ENCODE measurements around the gene PLXNA2.

The PLXNA2 gene

DNA sequence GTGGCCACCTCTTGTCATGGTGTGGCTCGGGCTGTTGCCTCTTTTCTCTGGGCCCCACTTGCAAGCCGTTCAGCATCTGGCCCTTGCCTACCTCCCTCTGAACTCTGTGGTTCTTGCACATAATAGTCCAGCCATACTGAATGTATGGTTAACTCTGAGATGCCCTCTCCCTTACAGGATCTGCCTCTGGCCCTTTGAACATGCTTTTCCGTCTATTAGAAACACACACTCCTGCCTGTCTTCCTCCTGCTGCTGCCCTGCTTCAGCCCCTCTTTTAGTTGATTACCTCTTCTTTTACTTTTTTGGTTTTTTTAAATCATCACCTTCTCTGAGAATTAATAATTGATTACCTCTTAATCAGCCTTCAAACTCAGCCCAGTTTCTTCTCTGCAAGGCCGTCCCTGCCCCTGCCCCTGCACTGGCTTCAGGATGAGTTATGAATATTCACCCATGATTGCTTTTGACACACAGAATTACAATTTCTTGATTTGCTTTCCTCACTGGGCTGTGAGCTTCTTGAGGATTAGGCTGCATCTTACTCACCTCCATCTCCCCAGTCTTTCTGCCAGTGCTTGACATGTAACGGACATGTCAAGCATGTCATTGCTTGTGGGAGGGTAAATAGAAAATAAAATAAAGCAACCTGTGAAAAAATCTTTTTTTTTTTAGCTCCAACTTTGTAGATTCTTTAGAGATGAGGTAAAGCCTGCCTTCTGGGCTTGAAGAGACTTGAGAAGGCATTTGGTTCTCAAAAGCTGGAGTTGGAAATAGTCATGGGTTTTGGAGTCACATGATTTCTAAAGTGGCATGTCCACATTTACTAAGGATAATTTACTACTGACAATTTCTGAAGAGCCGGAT, 158.3 kb downstream of the PLXNA2 start:
- no peaks in the 10 kb centered on the region for H3K27me3 ChIP-seq (ENCODE audit: control insufficient read depth in 3 of 3, insufficient read depth in 3 of 3, low read depth in 1 of 3, low read length in 3 of 3)
- no peak overlapping the region for H2BK15ac ChIP-seq (ENCODE audit: low read length)
- H3K79me1 ChIP-seq (ENCODE audit: low read depth, low read length) = no peaks in the 10 kb centered on the region
- H3K14ac ChIP-seq (ENCODE audit: low read length) = no peak overlapping the region
- no peak overlapping the region for H2BK5ac ChIP-seq (ENCODE audit: low read length)
- no peak overlapping the region for H2BK12ac ChIP-seq (ENCODE audit: low read length)
- no peak overlapping the region for H4K91ac ChIP-seq (ENCODE audit: low read depth, low read length, poor library complexity)
- H2BK120ac ChIP-seq (ENCODE audit: low read depth, low read length) = no peak overlapping the region
- no peak overlapping the region for H3K23ac ChIP-seq (ENCODE audit: low read depth, low read length, poor library complexity)
- WGBS, 2 donors (ENCODE audit: extremely low coverage in 2 of 2, insufficient read length in 2 of 2, insufficient replicate concordance in 1 of 2) = no CpG with 5 or more reads among the region's 6 CpGs
- no peak overlapping the region for H3K4me2 ChIP-seq (ENCODE audit: insufficient read depth, low read length, poor library complexity, severe bottlenecking)
- no peak overlapping the region for H3K4me3 ChIP-seq (ENCODE audit: low read length in 2 of 2)
- H3K9ac ChIP-seq (ENCODE audit: low read depth, low read length, poor library complexity) = no peak overlapping the region
- H2AFZ ChIP-seq (ENCODE audit: low read length) = no peak overlapping the region
- no peak for DNase-seq (ENCODE audit: low spot score)
- H3K4me1 ChIP-seq (ENCODE audit: control insufficient read depth in 2 of 2, insufficient read depth in 1 of 2, low read depth in 1 of 2, low read length in 2 of 2) = peaks cover 22 to 27% of the 10 kb centered on the region in 2 donors
- H3K9me3 ChIP-seq (replicated peaks in 1 of 2; ENCODE audit: control insufficient read depth in 2 of 2, insufficient read depth in 1 of 2, low read depth in 1 of 2, low read length in 2 of 2) = no peaks in the 10 kb centered on the region
- H3K4ac ChIP-seq (ENCODE audit: low read length) = no peak overlapping the region
- H3K18ac ChIP-seq (ENCODE audit: low read length) = no peak overlapping the region
- H4K8ac ChIP-seq (ENCODE audit: low read depth, low read length) = no peak overlapping the region
- no peak overlapping the region for H3K27ac ChIP-seq (replicated peaks; ENCODE audit: low read length)
- no peak overlapping the region for H2AK5ac ChIP-seq (ENCODE audit: low read depth, low read length)
- H3K36me3 ChIP-seq (replicated peaks in 1 of 2; ENCODE audit: control insufficient read depth in 2 of 2, insufficient read depth in 2 of 2, low read length in 2 of 2) = no peaks in the 10 kb centered on the region

DNA sequence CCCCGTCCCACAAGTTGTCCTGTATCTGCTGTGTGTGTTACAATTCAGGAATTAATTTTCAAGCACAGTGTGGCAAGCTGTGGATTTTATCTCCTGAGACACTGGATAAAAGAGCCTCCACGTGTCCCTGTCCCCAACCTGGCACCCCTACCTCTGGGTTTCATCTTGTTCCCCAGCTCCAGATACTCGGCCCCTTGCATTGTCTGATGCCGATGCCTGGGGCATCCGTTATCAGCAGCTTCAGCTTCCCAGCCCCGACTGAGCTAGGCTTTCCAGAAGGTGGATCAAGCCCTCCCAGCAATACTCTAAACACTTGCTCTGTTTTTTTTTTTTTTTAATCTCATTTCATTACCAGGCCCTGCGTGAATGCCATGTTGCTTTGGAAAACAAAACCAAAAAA, 159.4 kb downstream of the PLXNA2 start:
- H3K23ac ChIP-seq (ENCODE audit: low read depth, low read length, poor library complexity) = no peak overlapping the region
- H2BK15ac ChIP-seq (ENCODE audit: low read length) = no peak overlapping the region
- no peak overlapping the region for H4K91ac ChIP-seq (ENCODE audit: low read depth, low read length, poor library complexity)
- no peak overlapping the region for H3K18ac ChIP-seq (ENCODE audit: low read length)
- no peak overlapping the region for H3K9ac ChIP-seq (ENCODE audit: low read depth, low read length, poor library complexity)
- peak overlapping the region; percentile 69 for H2AK5ac ChIP-seq (ENCODE audit: low read depth, low read length)
- H3K36me3 ChIP-seq (replicated peaks in 1 of 2; ENCODE audit: control insufficient read depth in 2 of 2, insufficient read depth in 2 of 2, low read length in 2 of 2) = no peaks in the 10 kb centered on the region
- H3K27me3 ChIP-seq (ENCODE audit: control insufficient read depth in 3 of 3, insufficient read depth in 3 of 3, low read depth in 1 of 3, low read length in 3 of 3) = no peaks in the 10 kb centered on the region
- WGBS, 2 donors (ENCODE audit: extremely low coverage in 2 of 2, insufficient read length in 2 of 2, insufficient replicate concordance in 1 of 2) = no CpG with 5 or more reads among the region's 7 CpGs
- no peaks in the 10 kb centered on the region for H3K9me3 ChIP-seq (replicated peaks in 1 of 2; ENCODE audit: control insufficient read depth in 2 of 2, insufficient read depth in 1 of 2, low read depth in 1 of 2, low read length in 2 of 2)
- no peak overlapping the region for H3K27ac ChIP-seq (replicated peaks; ENCODE audit: low read length)
- no peaks in the 10 kb centered on the region for H3K79me1 ChIP-seq (ENCODE audit: low read depth, low read length)
- no peak overlapping the region for H4K8ac ChIP-seq (ENCODE audit: low read depth, low read length)
- H3K14ac ChIP-seq (ENCODE audit: low read length) = no peak overlapping the region
- no peak overlapping the region for H2BK5ac ChIP-seq (ENCODE audit: low read length)
- H2AFZ ChIP-seq (ENCODE audit: low read length) = no peak overlapping the region
- H2BK120ac ChIP-seq (ENCODE audit: low read depth, low read length) = no peak overlapping the region
- H3K4ac ChIP-seq (ENCODE audit: low read length) = no peak overlapping the region
- peaks cover 18 to 27% of the 10 kb centered on the region in 2 donors for H3K4me1 ChIP-seq (ENCODE audit: control insufficient read depth in 2 of 2, insufficient read depth in 1 of 2, low read depth in 1 of 2, low read length in 2 of 2)
- H3K4me3 ChIP-seq (ENCODE audit: low read length in 2 of 2) = no peak overlapping the region
- no peak overlapping the region for H2BK12ac ChIP-seq (ENCODE audit: low read length)
- no peak for DNase-seq (ENCODE audit: low spot score)
- H3K4me2 ChIP-seq (ENCODE audit: insufficient read depth, low read length, poor library complexity, severe bottlenecking) = no peak overlapping the region

DNA sequence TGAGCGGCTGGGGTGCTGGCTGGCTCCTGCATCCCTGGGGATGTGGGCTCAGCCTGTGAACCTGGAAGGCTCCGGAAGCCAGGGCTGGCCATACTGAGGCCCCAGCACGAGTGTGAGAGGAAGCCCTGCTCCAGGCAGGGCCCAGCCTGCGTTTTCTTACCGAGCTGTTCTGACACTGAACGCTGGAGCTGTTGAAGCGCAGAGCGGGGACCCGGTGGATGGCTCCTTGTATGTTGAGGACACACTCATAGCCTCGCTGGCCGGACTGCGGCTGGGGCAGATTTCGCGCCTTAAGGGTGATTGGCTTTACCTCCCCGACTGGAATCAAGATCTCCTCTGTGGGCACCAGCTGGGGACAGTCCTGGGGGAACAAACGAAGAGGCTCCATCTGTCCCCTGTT, 160.0 kb downstream of the PLXNA2 start:
- H2BK120ac ChIP-seq (ENCODE audit: low read depth, low read length) = no peak overlapping the region

DNA sequence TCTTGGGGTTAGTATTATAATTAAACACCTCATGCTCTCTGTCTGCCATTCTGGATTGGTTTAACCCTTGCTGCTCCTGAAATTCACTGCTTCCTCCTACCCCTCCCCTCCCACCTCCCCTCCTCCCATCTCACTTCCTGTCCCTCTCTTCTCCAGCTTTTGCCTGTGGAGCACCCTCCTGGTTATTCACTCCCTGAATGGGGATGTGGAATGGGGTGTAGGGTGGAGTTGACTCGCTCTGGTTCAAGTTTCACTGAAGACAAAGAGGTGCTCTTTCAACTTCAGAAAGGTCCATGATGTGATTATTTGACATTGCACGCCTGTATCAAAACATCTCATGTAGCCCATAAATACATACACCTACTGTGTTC, 160.5 kb downstream of the PLXNA2 start:
- H3K79me1 ChIP-seq (ENCODE audit: low read depth, low read length) = no peaks in the 10 kb centered on the region
- no peak overlapping the region for H3K4ac ChIP-seq (ENCODE audit: low read length)
- no peaks in the 10 kb centered on the region for H3K27me3 ChIP-seq (ENCODE audit: control insufficient read depth in 3 of 3, insufficient read depth in 3 of 3, low read depth in 1 of 3, low read length in 3 of 3)
- no peak overlapping the region for H2BK120ac ChIP-seq (ENCODE audit: low read depth, low read length)
- no peak overlapping the region for H3K14ac ChIP-seq (ENCODE audit: low read length)
- H3K27ac ChIP-seq (replicated peaks; ENCODE audit: low read length) = no peak overlapping the region
- no peak overlapping the region for H2AK5ac ChIP-seq (ENCODE audit: low read depth, low read length)
- H4K91ac ChIP-seq (ENCODE audit: low read depth, low read length, poor library complexity) = no peak overlapping the region
- WGBS, 2 donors (ENCODE audit: extremely low coverage in 2 of 2, insufficient read length in 2 of 2, insufficient replicate concordance in 1 of 2) = no CpG with 5 or more reads among the region's 2 CpGs
- no peak overlapping the region for H4K8ac ChIP-seq (ENCODE audit: low read depth, low read length)
- H3K36me3 ChIP-seq (replicated peaks in 1 of 2; ENCODE audit: control insufficient read depth in 2 of 2, insufficient read depth in 2 of 2, low read length in 2 of 2) = no peaks in the 10 kb centered on the region
- no peak overlapping the region for H3K23ac ChIP-seq (ENCODE audit: low read depth, low read length, poor library complexity)
- H2AFZ ChIP-seq (ENCODE audit: low read length) = peak overlapping the region; percentile 21
- no peak overlapping the region for H3K18ac ChIP-seq (ENCODE audit: low read length)
- H3K4me1 ChIP-seq (ENCODE audit: control insufficient read depth in 2 of 2, insufficient read depth in 1 of 2, low read depth in 1 of 2, low read length in 2 of 2) = peaks cover 18 to 27% of the 10 kb centered on the region in 2 donors
- no peak overlapping the region for H3K4me3 ChIP-seq (ENCODE audit: low read length in 2 of 2)
- no peak for DNase-seq (ENCODE audit: low spot score)
- H2BK15ac ChIP-seq (ENCODE audit: low read length) = no peak overlapping the region
- no peaks in the 10 kb centered on the region for H3K9me3 ChIP-seq (replicated peaks in 1 of 2; ENCODE audit: control insufficient read depth in 2 of 2, insufficient read depth in 1 of 2, low read depth in 1 of 2, low read length in 2 of 2)
- no peak overlapping the region for H2BK5ac ChIP-seq (ENCODE audit: low read length)
- no peak overlapping the region for H3K9ac ChIP-seq (ENCODE audit: low read depth, low read length, poor library complexity)
- H3K4me2 ChIP-seq (ENCODE audit: insufficient read depth, low read length, poor library complexity, severe bottlenecking) = no peak overlapping the region
- H2BK12ac ChIP-seq (ENCODE audit: low read length) = no peak overlapping the region

More for the DNA sequence above, 160.0 kb downstream of the PLXNA2 start:
- Histone ChIP-seq H3K9me3 (replicated peaks in 1 of 2; ENCODE audit: control insufficient read depth in 2 of 2, insufficient read depth in 1 of 2, low read depth in 1 of 2, low read length in 2 of 2) (no peaks in the 10 kb centered on the region), H3K27ac (replicated peaks; ENCODE audit: low read length) (no peak overlapping the region), H2BK15ac (ENCODE audit: low read length) (no peak overlapping the region), H3K18ac (ENCODE audit: low read length) (peak overlapping the region; percentile 80), H2AFZ (ENCODE audit: low read length) (no peak overlapping the region), H3K4ac (ENCODE audit: low read length) (no peak overlapping the region), H2AK5ac (ENCODE audit: low read depth, low read length) (peak overlapping the region; percentile 69), H2BK5ac (ENCODE audit: low read length) (no peak overlapping the region), H3K4me2 (ENCODE audit: insufficient read depth, low read length, poor library complexity, severe bottlenecking) (no peak overlapping the region), H3K14ac (ENCODE audit: low read length) (peak overlapping the region; percentile 15), H3K79me1 (ENCODE audit: low read depth, low read length) (no peaks in the 10 kb centered on the region), H3K4me3 (ENCODE audit: low read length in 2 of 2) (no peak overlapping the region), H3K23ac (ENCODE audit: low read depth, low read length, poor library complexity) (no peak overlapping the region), H3K36me3 (replicated peaks in 1 of 2; ENCODE audit: control insufficient read depth in 2 of 2, insufficient read depth in 2 of 2, low read length in 2 of 2) (no peaks in the 10 kb centered on the region), H3K4me1 (ENCODE audit: control insufficient read depth in 2 of 2, insufficient read depth in 1 of 2, low read depth in 1 of 2, low read length in 2 of 2) (peaks cover 18 to 27% of the 10 kb centered on the region in 2 donors), H3K9ac (ENCODE audit: low read depth, low read length, poor library complexity) (no peak overlapping the region), H4K91ac (ENCODE audit: low read depth, low read length, poor library complexity) (no peak overlapping the region), H4K8ac (ENCODE audit: low read depth, low read length) (no peak overlapping the region), H3K27me3 (ENCODE audit: control insufficient read depth in 3 of 3, insufficient read depth in 3 of 3, low read depth in 1 of 3, low read length in 3 of 3) (no peaks in the 10 kb centered on the region), H2BK12ac (ENCODE audit: low read length) (peak overlapping the region; percentile 44)
- no CpG with 5 or more reads among the region's 16 CpGs for WGBS, 2 donors (ENCODE audit: extremely low coverage in 2 of 2, insufficient read length in 2 of 2, insufficient replicate concordance in 1 of 2)
- no peak for DNase-seq (ENCODE audit: low spot score)

Measured in neuronal stem cell (in vitro differentiated cells).